GM13976 (cell line): ENCODE data around the gene UTS2B.
"Not testable (repeated sequence)": the region's sequence is repeated elsewhere in the genome, so short reads cannot be mapped to it uniquely, and the experiment has no call there.

Source experiments
- DNase-seq: peaks from one replicate; pipeline ENCODE4 v3.0.0; 2012; ENCODE audit warnings: low spot score
- CTCF ChIP-seq: IDR thresholded peaks from 2 replicates; pipeline ENCODE4 v1.5.1; 2012; ENCODE audit warnings: borderline replicate concordance, mild to moderate bottlenecking; ENCODE audit not compliant: insufficient read depth; ENCODE audit errors: extremely low read depth, missing control alignments, control extremely low read depth
- in situ Hi-C: fragments of 300-500 bp; cut with MboI; formaldehyde crosslinking; loops from one replicate; pipeline ENCODE4 v1.12.0; 2022; ENCODE audit warnings: low sequenced_read_pairs, mixed read lengths, inconsistent platforms; ENCODE audit not compliant: unreplicated experiment

Gene UTS2B

GRCh38 chr3:191280111-191280510 is 50.2 kb downstream of the UTS2B start:
- TF ChIP-seq CTCF: no peak
- in situ Hi-C loops: no loop called here
- no peak for DNase-seq

- in situ Hi-C loops: no loop called here
- DNase-seq: no peak
- TF ChIP-seq CTCF: no peak
These were observed 54.6 kb downstream of the UTS2B start for GRCh38 chr3:191275751-191276150.

GRCh38 chr3:191275244-191275643 is 55.1 kb downstream of the UTS2B start:
- in situ Hi-C loops, DNase-seq: not testable (repeated sequence)

- TF ChIP-seq CTCF: no peak
- in situ Hi-C loops: no loop called here
- DNase-seq: peak; percentile 41
These were observed 60.8 kb downstream of the UTS2B start for GRCh38 chr3:191269289-191270085.

- no peak for DNase-seq
- in situ Hi-C loops: no loop called here
- TF ChIP-seq CTCF: no peak
These were observed 61.6 kb downstream of the UTS2B start for GRCh38 chr3:191268737-191269136.

- TF ChIP-seq CTCF: no peak
- in situ Hi-C loops: no loop called here
- DNase-seq: no peak
These were observed 66.5 kb downstream of the UTS2B start for GRCh38 chr3:191263850-191264249.

GRCh38 chr3:191263365-191263764 is 67.0 kb downstream of the UTS2B start:
- TF ChIP-seq CTCF: no peak
- peak; percentile 33 for DNase-seq
- in situ Hi-C loops: no loop called here
